CD14-positive monocyte (primary cell): Measurements from ENCODE around the gene UGT1A9. TPM values are rescaled to one million over a fixed set of nuclear protein-coding genes. Genes with fewer than 3 reads are reported as not detected.
A peak's percentile ranks its signal among the peaks of the same experiment; 100 is the strongest.

ENCODE experiments used
- DNase-seq, 3 donors: peaks; one replicate each; pipeline ENCODE4 v3.0.0-alpha.2; 2011 to 2022
- H2AFZ ChIP-seq: 2 replicates; pipeline ENCODE4 v1.6.0; 2012; ENCODE audit warnings: mild to moderate bottlenecking, low read depth, low read length, inconsistent platforms; ENCODE audit not compliant: insufficient read depth, poor library complexity, severe bottlenecking
- H3K27ac ChIP-seq, 2 donors: 1 replicate in 1 of 2; 2 replicates in 1 of 2; pipeline ENCODE4 v1.5.1; 2012 to 2013; ENCODE audit warnings: low read length in 2 of 2, control low read depth in 1 of 2, inconsistent platforms in 1 of 2, low read depth in 1 of 2, mild to moderate bottlenecking in 1 of 2
- H3K27me3 ChIP-seq, 2 donors: one replicate each; pipeline versions ENCODE4 v1.6.0 to v1.6.1; 2011 to 2013; ENCODE audit warnings: low read length in 2 of 2; ENCODE audit not compliant: control insufficient read depth in 2 of 2, insufficient read depth in 2 of 2
- H3K36me3 ChIP-seq, 2 donors: replicated peaks in 1 of 2; 1 replicate in 1 of 2; 2 replicates in 1 of 2; pipeline versions ENCODE4 v1.5.1 to v1.6.1; 2012 to 2013; ENCODE audit warnings: low read length in 2 of 2, control low read depth in 1 of 2, inconsistent platforms in 1 of 2, mild to moderate bottlenecking in 1 of 2; ENCODE audit not compliant: insufficient read depth in 2 of 2, control insufficient read depth in 1 of 2
- H3K4me1 ChIP-seq, 2 donors: 1 replicate in 1 of 2; 2 replicates in 1 of 2; pipeline versions ENCODE4 v1.5.1 to v1.6.1; 2012 to 2013; ENCODE audit warnings: low read length in 2 of 2, control low read depth in 1 of 2, inconsistent platforms in 1 of 2, mild to moderate bottlenecking in 1 of 2, moderate library complexity in 1 of 2; ENCODE audit not compliant: insufficient read depth in 2 of 2, control insufficient read depth in 1 of 2
- H3K4me2 ChIP-seq: replicated peaks from 2 replicates; pipeline ENCODE3; 2012; ENCODE audit warnings: low read length, moderate library complexity, mild to moderate bottlenecking; ENCODE audit not compliant: poor library complexity, severe bottlenecking; ENCODE audit errors: extremely low read depth
- H3K4me3 ChIP-seq, 3 experiments: fragments of 200-600 bp in 1 of 3; sonication (generic) in 1 of 3; replicated peaks in 1 of 3; 1 replicate in 2 of 3; 2 replicates in 1 of 3; pipeline ENCODE4 v1.5.1; 2011 to 2013; ENCODE audit warnings: low read length in 3 of 3, mild to moderate bottlenecking in 3 of 3, control low read depth in 2 of 3, low read depth in 2 of 3, inconsistent platforms in 1 of 3, moderate library complexity in 1 of 3
- H3K79me2 ChIP-seq: 2 replicates; pipeline ENCODE4 v1.6.0; 2012; ENCODE audit warnings: mild to moderate bottlenecking, control low read depth, inconsistent platforms, low read length, moderate library complexity; ENCODE audit not compliant: insufficient read depth
- H3K9ac ChIP-seq: 2 replicates; pipeline ENCODE4 v1.6.0; 2017; ENCODE audit warnings: low read length, mild to moderate bottlenecking; ENCODE audit not compliant: insufficient read depth, poor library complexity, severe bottlenecking
- H3K9me3 ChIP-seq, 2 donors: replicated peaks in 1 of 2; 1 replicate in 1 of 2; 2 replicates in 1 of 2; pipeline versions ENCODE4 v1.5.1 to v1.6.1; 2012 to 2013; ENCODE audit warnings: low read length in 2 of 2, control low read depth in 1 of 2; ENCODE audit not compliant: control insufficient read depth in 1 of 2, insufficient read depth in 1 of 2
- H4K20me1 ChIP-seq: 2 replicates; pipeline ENCODE4 v1.6.0; 2012; ENCODE audit warnings: mild to moderate bottlenecking, low read length, control low read depth, moderate library complexity; ENCODE audit not compliant: insufficient read depth
- H3K27ac Mint-ChIP-seq, 7 donors: one replicate each; pipeline ENCODE4 v1.8.0; 2020; ENCODE audit warnings: mild to moderate bottlenecking in 7 of 7, mixed read lengths in 7 of 7, moderate library complexity in 6 of 7, inconsistent platforms in 2 of 7
- H3K27me3 Mint-ChIP-seq, 3 donors: one replicate each; pipeline ENCODE4 v1.8.0; 2021 to 2022; ENCODE audit warnings: low read depth in 3 of 3, mild to moderate bottlenecking in 3 of 3, mixed read lengths in 3 of 3, moderate library complexity in 3 of 3, inconsistent platforms in 1 of 3
- H3K36me3 Mint-ChIP-seq, 2 donors: one replicate each; pipeline ENCODE4 v1.8.0; 2020; ENCODE audit warnings: mixed read lengths in 2 of 2, inconsistent platforms in 1 of 2, mild to moderate bottlenecking in 1 of 2
- H3K4me1 Mint-ChIP-seq: one replicate; pipeline ENCODE4 v1.8.0; 2020; ENCODE audit warnings: mild to moderate bottlenecking, mixed read lengths
- H3K4me3 Mint-ChIP-seq, 2 donors: one replicate each; pipeline ENCODE4 v1.8.0; 2020; ENCODE audit warnings: mild to moderate bottlenecking in 2 of 2, mixed read lengths in 2 of 2, moderate library complexity in 1 of 2
- H3K9me3 Mint-ChIP-seq, 7 donors: one replicate each; pipeline ENCODE4 v1.8.0; 2020 to 2022; ENCODE audit warnings: mixed read lengths in 7 of 7, mild to moderate bottlenecking in 6 of 7, moderate library complexity in 6 of 7, inconsistent platforms in 2 of 7
- CTCF ChIP-seq: fragments of 200-600 bp; IDR thresholded peaks from one replicate; pipeline ENCODE4 v1.8.0; 2022; ENCODE audit warnings: antibody characterized with exemption, mild to moderate bottlenecking
- WGBS: methylation state at CpG from one replicate; pipeline ENCODE4 v1.1.5; 2013; ENCODE audit warnings: missing lambda C conversion rate; ENCODE audit not compliant: insufficient coverage; 5-methylcytosine and 5-hydroxymethylcytosine counted together
- intact Hi-C, 2 donors: fragments of 100-400 bp; cut with micrococcal nuclease; formaldehyde crosslinking; loops; one replicate each; pipeline versions ENCODE4 v1.15.0 to v1.15.1; 2023
- polyA plus RNA-seq, 3 donors: library from polyadenylated mRNA; depleted of rRNA in 1 of 3; unstranded in 2 of 3; stranded (reverse) in 1 of 3; fragments of 300-500 nt in 2 of 3; fragments of >200 nt in 1 of 3; fragmentation: Illumina TruSeq in 2 of 3; gene quantifications; 1 replicate in 2 of 3; 2 replicates in 1 of 3; pipeline ENCODE4 v1.2.3, GENCODE V29; 2012 to 2021

UGT1A9 gene
- polyA plus RNA-seq, 3 donors, result not detected

- Histone ChIP-seq H3K27me3 (no peaks in the 10 kb centered on the region), H3K36me3 (no peaks in the 10 kb centered on the region), H3K4me1 (no peaks in the 10 kb centered on the region), H3K9ac (no peak overlapping the region), H3K4me3 (no peak overlapping the region), H2AFZ (no peak overlapping the region), H3K4me2 (no peak overlapping the region), H3K9me3 (no peaks in the 10 kb centered on the region), H4K20me1 (no peaks in the 10 kb centered on the region), H3K79me2 (no peaks in the 10 kb centered on the region), H3K27ac (no peak overlapping the region)
- no peaks in the 10 kb centered on the region for H3K4me1 Mint-ChIP-seq
- TF ChIP-seq CTCF, result no peak
- H3K4me3 Mint-ChIP-seq, result no peak overlapping the region
- H3K27ac Mint-ChIP-seq, result peak overlapping the region in 1 of 7 donors; percentile 52
- intact Hi-C loops, result no loop called here
- WGBS, result no CpG with 5 or more reads among the region's 6 CpGs
- no peaks in the 10 kb centered on the region for H3K36me3 Mint-ChIP-seq
- DNase-seq, result no peak
- H3K27me3 Mint-ChIP-seq, result peaks cover 2 to 9% (median 7%) of the 10 kb centered on the region in 3 donors
- H3K9me3 Mint-ChIP-seq, result peaks cover 0 to 5% (median 0%) of the 10 kb centered on the region in 7 donors
Measured at GRCh38 chr2:233815861-233816260, 144.2 kb downstream of the UGT1A9 start.

- Histone ChIP-seq H3K79me2 (no peaks in the 10 kb centered on the region), H3K36me3 (no peaks in the 10 kb centered on the region), H3K4me1 (no peaks in the 10 kb centered on the region), H3K4me2 (no peak overlapping the region), H2AFZ (no peak overlapping the region), H3K4me3 (no peak overlapping the region), H3K9me3 (no peaks in the 10 kb centered on the region), H3K27me3 (no peaks in the 10 kb centered on the region), H3K9ac (no peak overlapping the region), H4K20me1 (no peaks in the 10 kb centered on the region), H3K27ac (no peak overlapping the region)
- Mint-ChIP-seq H3K27ac (no peak overlapping the region), H3K27me3 (peaks cover 2 to 9% (median 7%) of the 10 kb centered on the region in 3 donors), H3K4me1 (no peaks in the 10 kb centered on the region), H3K4me3 (no peak overlapping the region), H3K9me3 (peaks cover 0 to 5% (median 0%) of the 10 kb centered on the region in 7 donors), H3K36me3 (no peaks in the 10 kb centered on the region)
- TF ChIP-seq CTCF, result no peak
- WGBS, result 100% methylated on average over 1 of the region's 2 CpGs
- no peak for DNase-seq
- intact Hi-C loops, result no loop called here
Measured at GRCh38 chr2:233816334-233816733, 144.6 kb downstream of the UGT1A9 start.
